Activated naive CD4-positive, alpha-beta T cell treated with anti-CD3 and anti-CD28 coated beads, Interleukin-2, amount 50 U/mL, for 24 hours (primary cell): ENCODE data around the gene CYP26A1.
"Not testable (repeated sequence)": the region's sequence is repeated elsewhere in the genome, so short reads cannot be mapped to it uniquely, and the experiment has no call there.

Source experiments
- H3K27ac Mint-ChIP-seq: one replicate; pipeline ENCODE4 v1.8.0; 2021; ENCODE audit warnings: mild to moderate bottlenecking, mixed read lengths
- H3K27me3 Mint-ChIP-seq: one replicate; pipeline ENCODE4 v1.8.0; 2021; ENCODE audit warnings: mixed read lengths
- H3K36me3 Mint-ChIP-seq: one replicate; pipeline ENCODE4 v1.8.0; 2021; ENCODE audit warnings: mixed read lengths
- H3K4me1 Mint-ChIP-seq: one replicate; pipeline ENCODE4 v1.8.0; 2021; ENCODE audit warnings: mixed read lengths
- H3K4me3 Mint-ChIP-seq: one replicate; pipeline ENCODE4 v1.8.0; 2021; ENCODE audit warnings: mild to moderate bottlenecking, mixed read lengths
- H3K9me3 Mint-ChIP-seq: one replicate; pipeline ENCODE4 v1.8.0; 2021; ENCODE audit warnings: mixed read lengths

CYP26A1 gene

DNA sequence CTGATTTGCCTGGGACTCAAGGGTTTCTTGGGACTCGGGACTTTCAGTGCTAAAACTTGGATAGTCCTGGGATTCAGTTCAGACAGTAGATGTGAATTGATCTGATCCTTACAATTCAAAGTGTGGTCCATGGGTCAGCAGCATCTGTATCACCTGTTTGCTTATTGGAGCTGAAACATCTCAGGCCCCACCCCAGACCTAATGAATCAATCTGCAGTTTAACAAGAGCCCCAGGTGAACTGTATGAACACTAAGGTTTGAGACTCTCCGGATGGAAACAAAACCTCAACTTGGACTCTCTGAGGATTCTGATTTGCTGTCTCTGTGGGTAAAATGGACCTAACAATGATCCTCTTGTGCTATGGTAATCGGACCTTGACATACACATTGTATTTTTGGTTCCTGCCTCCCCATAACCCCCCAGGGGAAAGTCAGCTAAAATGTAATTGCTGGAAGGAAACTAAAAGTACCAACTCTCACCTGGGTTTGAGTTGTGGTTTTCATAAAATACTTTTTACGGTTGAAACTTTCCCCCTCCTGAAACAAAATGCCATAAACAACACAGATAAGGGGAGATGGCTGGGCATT, 11.7 kb downstream of the CYP26A1 start:
- H3K36me3 Mint-ChIP-seq, result no peaks in the 10 kb centered on the region
- peaks cover 5% of the 10 kb centered on the region for H3K27me3 Mint-ChIP-seq
- H3K27ac Mint-ChIP-seq, result no peak overlapping the region
- H3K4me1 Mint-ChIP-seq, result no peaks in the 10 kb centered on the region
- no peak overlapping the region for H3K4me3 Mint-ChIP-seq
- no peaks in the 10 kb centered on the region for H3K9me3 Mint-ChIP-seq

DNA sequence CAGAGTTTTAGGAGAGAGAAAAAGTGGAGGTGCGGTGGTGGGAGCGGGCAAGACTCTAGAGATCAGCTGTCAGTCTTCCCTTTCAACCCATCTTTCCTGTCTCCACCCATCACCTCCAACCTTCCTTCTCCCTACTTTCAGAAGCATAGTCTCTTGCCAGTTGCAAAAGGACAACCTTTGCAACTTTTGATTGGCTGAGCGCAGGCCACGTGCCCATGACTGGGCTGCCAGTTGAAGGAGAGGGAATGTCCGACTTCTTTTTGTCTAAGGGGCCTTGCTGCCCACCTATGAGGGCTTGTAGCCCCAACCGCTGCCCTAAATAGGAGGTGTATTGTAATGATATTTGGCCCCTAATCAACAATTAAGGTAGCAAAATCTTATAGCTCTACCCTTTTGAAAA, 12.6 kb downstream of the CYP26A1 start:
- Mint-ChIP-seq H3K9me3 (no peaks in the 10 kb centered on the region), H3K27me3 (peaks cover 3% of the 10 kb centered on the region), H3K4me3 (no peak overlapping the region), H3K36me3 (no peaks in the 10 kb centered on the region), H3K27ac (no peak overlapping the region), H3K4me1 (no peaks in the 10 kb centered on the region)

DNA sequence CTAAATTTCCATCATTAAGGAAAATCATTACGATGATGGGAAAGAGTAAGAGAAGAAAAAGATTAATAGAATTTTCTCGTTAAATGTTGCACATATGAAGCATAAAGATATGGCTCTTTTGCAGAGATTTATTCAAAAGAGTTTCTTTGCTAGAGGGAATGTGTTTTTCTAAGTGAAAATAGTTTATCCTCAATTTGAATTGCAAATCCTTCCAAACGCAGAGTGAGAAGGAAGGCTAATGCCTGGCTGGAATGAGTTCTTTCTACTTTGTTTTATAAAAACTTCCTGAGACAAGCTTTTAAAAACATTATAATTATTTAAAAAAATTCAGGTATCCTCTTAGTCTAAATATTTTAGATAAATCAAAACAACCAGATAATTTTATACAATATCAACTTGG, 14.2 kb downstream of the CYP26A1 start:
- Mint-ChIP-seq H3K27me3 (no peaks in the 10 kb centered on the region), H3K36me3 (no peaks in the 10 kb centered on the region), H3K9me3 (no peaks in the 10 kb centered on the region), H3K4me3 (no peak overlapping the region), H3K27ac (no peak overlapping the region), H3K4me1 (no peaks in the 10 kb centered on the region)

DNA sequence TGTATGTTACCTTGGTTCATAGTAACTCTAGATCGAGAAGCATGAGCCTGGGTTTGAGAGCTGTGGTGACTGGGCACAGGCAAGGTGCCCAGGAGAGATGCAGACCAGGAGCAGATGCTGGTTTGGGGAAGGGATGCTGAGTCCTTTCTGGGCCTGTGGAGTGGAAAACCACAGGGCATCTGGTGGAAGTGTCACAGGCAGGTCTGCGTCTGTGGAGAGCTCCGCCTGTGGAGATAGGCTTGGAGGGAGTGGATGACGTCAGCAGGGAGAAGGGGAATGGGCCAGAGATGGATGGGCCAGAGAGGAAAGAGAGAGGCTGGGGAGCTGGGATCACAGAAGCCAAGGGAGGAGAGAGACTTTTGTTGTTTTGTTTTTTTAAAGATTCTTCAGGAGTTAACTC, 14.8 kb downstream of the CYP26A1 start:
- Mint-ChIP-seq H3K4me1 (no peaks in the 10 kb centered on the region), H3K27me3 (no peaks in the 10 kb centered on the region), H3K9me3 (no peaks in the 10 kb centered on the region), H3K27ac (no peak overlapping the region), H3K4me3 (no peak overlapping the region), H3K36me3 (no peaks in the 10 kb centered on the region)

DNA sequence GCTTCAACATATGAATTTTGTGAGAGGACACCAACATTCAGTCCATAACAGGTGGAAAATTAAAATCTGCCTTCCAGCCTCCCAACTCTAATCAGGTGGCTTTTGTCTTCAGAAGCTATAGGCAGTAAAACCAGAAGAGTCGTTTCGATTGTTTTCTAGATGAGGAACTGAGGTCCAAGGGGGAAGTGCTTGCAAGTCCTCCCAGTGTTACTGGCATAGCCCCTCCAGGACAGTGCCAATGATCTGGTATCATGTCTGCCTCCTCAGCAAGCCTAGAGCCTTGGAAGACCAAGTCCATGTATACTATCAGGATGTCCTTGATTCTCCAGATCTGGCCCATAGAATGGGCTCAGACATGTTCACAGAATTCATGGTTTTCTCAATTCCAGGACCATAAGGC, 16.9 kb downstream of the CYP26A1 start:
- no peak overlapping the region for H3K4me3 Mint-ChIP-seq
- no peaks in the 10 kb centered on the region for H3K36me3 Mint-ChIP-seq
- no peak overlapping the region for H3K27ac Mint-ChIP-seq
- no peaks in the 10 kb centered on the region for H3K9me3 Mint-ChIP-seq
- no peaks in the 10 kb centered on the region for H3K27me3 Mint-ChIP-seq
- no peaks in the 10 kb centered on the region for H3K4me1 Mint-ChIP-seq

DNA sequence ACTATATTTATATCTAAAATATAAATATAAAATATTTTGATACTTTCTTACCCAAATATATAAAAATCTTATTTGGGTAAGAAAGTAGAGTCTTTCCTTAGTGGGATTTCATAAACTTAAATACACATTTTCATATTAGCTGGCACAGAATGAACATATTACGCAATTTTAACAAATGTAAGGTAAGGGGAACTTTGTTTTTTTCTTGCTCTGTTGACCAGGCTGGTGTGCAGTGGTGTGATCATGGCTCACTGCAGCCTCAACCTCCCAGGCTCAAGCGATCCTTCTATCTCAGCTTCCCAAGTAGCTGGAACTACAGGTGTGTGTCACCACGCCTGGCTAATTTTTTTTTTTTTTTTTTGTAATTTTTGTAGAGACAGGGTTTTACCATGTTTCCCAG, 18.3 kb downstream of the CYP26A1 start:
- Mint-ChIP-seq H3K27ac (no peak overlapping the region), H3K9me3 (no peaks in the 10 kb centered on the region), H3K36me3 (no peaks in the 10 kb centered on the region), H3K4me3 (no peak overlapping the region), H3K27me3 (no peaks in the 10 kb centered on the region), H3K4me1 (no peaks in the 10 kb centered on the region)

DNA sequence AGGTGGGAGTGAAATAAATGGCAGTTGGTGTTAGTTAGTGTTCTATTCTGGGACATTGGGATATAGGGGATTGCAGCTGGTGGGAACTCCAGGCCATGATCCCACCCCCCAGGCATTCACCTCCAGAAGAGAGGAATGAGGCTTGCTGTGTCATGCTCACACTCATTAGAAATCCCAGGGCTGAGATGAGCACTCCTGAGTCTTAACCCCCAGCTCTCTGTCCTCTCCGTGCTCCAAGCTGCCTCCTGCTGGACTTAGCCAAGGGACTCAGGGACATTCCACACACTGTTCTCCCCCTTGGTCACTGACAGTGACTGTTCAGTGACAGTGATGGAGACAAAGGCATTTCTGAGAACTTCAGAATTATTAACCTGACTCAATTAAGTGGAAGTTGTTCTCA, 21.5 kb downstream of the CYP26A1 start:
- Mint-ChIP-seq H3K4me1 (no peaks in the 10 kb centered on the region), H3K27ac (no peak overlapping the region), H3K9me3 (no peaks in the 10 kb centered on the region), H3K27me3 (peaks cover 1% of the 10 kb centered on the region), H3K36me3 (no peaks in the 10 kb centered on the region), H3K4me3 (no peak overlapping the region)

DNA sequence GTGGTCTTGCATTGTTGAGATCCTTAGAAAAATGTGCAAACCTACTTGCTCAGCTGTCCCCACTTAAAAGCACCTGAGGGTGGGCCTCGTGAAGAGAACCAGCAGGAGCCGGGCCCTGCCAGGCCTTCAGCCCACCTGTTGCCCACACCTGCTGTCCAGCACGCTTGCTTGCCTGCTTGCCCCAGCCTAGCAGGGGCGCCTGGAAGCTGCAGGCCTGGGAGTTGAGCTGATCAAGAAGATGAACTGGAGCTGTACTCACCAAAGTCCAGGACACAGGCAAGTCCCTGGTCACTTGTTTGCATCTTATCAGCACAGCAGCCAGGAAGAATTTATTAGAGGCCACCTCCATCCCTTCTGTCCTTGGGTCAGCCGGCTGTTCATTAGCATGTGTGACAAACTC, 23.2 kb downstream of the CYP26A1 start:
- H3K36me3 Mint-ChIP-seq, result no peaks in the 10 kb centered on the region
- no peak overlapping the region for H3K27ac Mint-ChIP-seq
- peaks cover 1% of the 10 kb centered on the region for H3K27me3 Mint-ChIP-seq
- H3K4me3 Mint-ChIP-seq, result no peak overlapping the region
- H3K4me1 Mint-ChIP-seq, result no peaks in the 10 kb centered on the region
- no peaks in the 10 kb centered on the region for H3K9me3 Mint-ChIP-seq

DNA sequence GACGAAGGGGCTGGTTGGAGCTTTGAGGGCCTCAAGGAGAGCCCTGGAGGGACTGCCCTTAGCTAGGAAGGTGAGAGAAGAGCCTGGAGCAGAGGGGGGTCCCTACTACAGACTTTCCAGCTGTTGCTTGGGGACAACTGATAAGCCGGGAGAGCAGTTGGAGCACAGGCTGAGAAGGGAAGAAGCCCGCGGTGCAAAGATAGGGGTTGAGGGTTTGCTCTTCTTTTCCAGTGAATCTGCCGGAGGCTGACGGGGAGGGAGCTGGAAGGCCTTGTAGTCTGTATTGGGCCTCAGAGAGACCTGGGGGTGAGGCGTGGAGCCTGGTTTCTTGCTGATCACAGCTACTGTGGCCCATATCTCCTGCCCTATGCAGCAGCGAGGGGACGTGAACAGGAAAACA, 23.7 kb downstream of the CYP26A1 start:
- Mint-ChIP-seq H3K4me3 (no peak overlapping the region), H3K27ac (no peak overlapping the region), H3K9me3 (no peaks in the 10 kb centered on the region)

DNA sequence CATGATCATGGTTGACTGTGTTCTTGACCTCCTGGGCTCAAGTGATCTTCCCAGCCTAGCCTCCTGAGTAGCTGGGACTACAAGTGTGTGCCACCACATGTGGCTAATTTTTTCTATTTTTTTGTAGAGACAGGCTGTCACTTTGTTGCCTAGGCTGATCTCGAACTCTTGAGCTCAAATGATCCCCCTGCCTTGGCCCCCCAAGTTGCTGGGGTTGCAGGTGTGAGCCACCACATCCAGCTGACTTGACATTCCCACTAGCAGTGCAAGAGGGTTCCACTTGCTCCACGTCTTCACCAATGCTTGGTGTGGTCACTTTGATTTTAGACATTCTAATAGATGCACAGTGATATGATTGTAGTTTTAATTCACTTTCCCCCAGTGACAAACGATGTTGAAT, 25.1 kb downstream of the CYP26A1 start:
- no peak overlapping the region for H3K27ac Mint-ChIP-seq
- peaks cover 6% of the 10 kb centered on the region for H3K9me3 Mint-ChIP-seq
- H3K4me1 Mint-ChIP-seq, result no peaks in the 10 kb centered on the region
- H3K36me3 Mint-ChIP-seq, result peaks cover under 1% of the 10 kb centered on the region
- peaks cover 3% of the 10 kb centered on the region for H3K27me3 Mint-ChIP-seq
- no peak overlapping the region for H3K4me3 Mint-ChIP-seq

More for the DNA sequence above, 23.7 kb downstream of the CYP26A1 start:
- no peaks in the 10 kb centered on the region for H3K36me3 Mint-ChIP-seq
- peaks cover 1% of the 10 kb centered on the region for H3K27me3 Mint-ChIP-seq
- H3K4me1 Mint-ChIP-seq, result no peaks in the 10 kb centered on the region

DNA sequence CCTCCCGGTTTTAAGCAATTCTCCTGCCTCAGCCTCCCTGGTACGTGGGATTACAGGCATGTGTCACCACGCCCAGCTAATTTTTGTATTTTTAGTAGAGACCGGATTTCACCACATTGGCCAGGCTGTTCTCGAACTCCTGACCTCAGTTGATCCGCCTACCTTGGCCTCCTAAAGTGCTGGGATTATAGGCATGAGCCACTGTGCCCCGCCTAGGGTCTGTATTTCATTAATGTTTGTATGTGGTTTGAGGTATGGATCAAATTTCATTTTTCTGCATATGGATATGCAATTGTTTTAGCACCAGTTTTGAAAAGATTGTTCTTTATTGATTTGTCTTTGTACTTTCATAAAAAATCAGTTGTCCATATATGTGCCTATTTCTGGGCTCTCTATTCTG, 26.0 kb downstream of the CYP26A1 start:
- peaks cover 2% of the 10 kb centered on the region for H3K36me3 Mint-ChIP-seq
- peaks cover 11% of the 10 kb centered on the region for H3K9me3 Mint-ChIP-seq
- H3K27me3 Mint-ChIP-seq, result peaks cover 3% of the 10 kb centered on the region
- no peaks in the 10 kb centered on the region for H3K4me1 Mint-ChIP-seq
- no peak overlapping the region for H3K27ac Mint-ChIP-seq
- H3K4me3 Mint-ChIP-seq, result no peak overlapping the region

DNA sequence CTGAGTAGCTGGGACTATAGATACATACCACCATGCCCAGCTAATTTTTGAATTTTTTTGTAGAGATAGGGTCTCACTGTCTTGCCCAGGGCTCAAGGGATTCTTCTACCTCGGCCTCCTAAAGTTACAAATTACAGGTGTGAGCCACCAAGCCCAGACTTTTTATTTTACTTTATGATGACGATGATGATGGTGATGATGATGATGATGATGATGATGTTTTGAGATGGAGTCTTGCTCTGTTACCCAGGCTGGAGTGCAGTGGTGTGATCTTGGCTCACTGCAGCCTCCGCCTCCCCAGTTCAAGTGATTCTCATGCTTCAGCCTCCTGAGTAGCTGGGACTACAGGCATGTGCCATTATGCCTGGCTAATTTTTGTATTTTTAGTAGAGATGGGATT, 27.5 kb downstream of the CYP26A1 start:
- not testable (repeated sequence) for H3K27me3 Mint-ChIP-seq, H3K36me3 Mint-ChIP-seq, H3K27ac Mint-ChIP-seq

DNA sequence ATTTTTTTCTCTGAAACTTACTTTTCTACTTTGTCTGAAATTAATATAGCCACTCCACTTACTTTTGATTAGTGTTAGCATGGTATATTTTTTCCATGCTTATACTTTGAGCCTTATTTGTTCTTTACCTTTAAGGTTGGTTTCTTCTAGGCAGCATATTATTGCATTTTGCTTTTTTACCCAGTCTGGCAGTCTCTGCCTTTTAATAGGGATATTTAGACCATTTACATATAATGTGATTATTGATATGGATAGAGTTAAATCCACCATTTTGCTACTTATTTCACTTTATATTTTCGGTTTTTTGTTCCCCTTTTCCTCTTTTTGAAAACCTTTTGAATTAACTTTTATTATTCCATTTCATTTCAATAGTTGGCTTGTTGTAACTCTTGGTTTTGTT, 30.3 kb downstream of the CYP26A1 start:
- Mint-ChIP-seq H3K27me3 (peaks cover 1% of the 10 kb centered on the region), H3K27ac (no peak overlapping the region), H3K4me1 (no peaks in the 10 kb centered on the region), H3K4me3 (no peak overlapping the region), H3K9me3 (peaks cover 11% of the 10 kb centered on the region), H3K36me3 (peaks cover 2% of the 10 kb centered on the region)

More for the DNA sequence above, 27.5 kb downstream of the CYP26A1 start:
- peaks cover 11% of the 10 kb centered on the region for H3K9me3 Mint-ChIP-seq
- H3K4me3 Mint-ChIP-seq, H3K4me1 Mint-ChIP-seq: not testable (repeated sequence)

DNA sequence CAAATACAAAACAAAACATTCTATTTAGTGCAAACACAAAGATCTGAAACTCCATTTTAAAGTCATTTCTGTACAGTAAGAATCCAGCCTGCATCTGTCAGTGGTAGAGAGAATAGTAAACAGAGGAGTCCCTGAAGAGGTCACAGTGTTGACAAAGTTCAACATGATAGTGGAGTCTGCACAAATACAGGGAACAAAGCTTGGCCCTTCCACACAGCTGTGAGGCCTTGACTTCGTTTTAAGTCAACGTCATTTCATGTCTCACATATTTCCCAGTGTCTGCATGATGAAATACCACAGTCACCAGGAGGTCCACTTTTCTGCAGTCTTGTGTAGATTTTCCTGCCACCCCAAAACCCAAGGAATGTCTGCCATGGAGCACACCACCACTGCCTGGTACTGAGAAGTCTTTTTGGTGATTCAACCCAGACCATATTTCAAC, 33.0 kb downstream of the CYP26A1 start:
- H3K36me3 Mint-ChIP-seq, result peaks cover 2% of the 10 kb centered on the region
- no peak overlapping the region for H3K27ac Mint-ChIP-seq
- peaks cover 1% of the 10 kb centered on the region for H3K27me3 Mint-ChIP-seq
- H3K4me1 Mint-ChIP-seq, result no peaks in the 10 kb centered on the region
- H3K9me3 Mint-ChIP-seq, result peaks cover 11% of the 10 kb centered on the region
- H3K4me3 Mint-ChIP-seq, result no peak overlapping the region

DNA sequence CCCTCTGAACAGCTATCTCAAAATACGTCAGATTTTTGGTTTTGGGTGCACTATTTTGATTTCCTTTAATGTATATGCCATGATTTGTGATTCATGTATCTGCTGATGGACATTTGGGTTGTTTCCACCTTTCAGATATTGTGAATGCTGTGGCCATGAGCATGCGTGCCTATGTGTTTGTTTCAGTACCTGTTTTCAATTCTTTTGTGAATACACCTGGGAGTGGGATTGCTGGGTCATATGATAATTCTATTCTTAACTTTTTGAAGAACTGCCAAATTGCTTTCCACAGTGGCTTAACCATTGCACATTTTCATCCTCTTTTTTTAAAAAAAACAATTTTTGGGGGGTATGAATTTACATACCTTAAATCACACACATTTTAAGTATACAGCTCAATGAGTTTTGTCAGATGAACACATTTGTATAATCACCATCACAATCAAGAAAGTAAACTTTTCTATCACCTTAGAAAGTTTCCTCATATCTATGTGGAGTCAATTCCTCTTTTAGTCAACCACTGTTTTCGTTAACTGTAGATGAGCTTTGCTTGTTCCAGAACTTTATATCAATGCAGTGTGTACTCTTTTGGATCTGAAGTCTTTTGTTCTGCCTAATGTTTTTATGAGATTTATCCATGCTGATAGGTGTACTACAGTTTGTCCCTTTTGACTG, 36.9 kb downstream of the CYP26A1 start:
- Mint-ChIP-seq H3K27ac (no peak overlapping the region), H3K4me3 (no peak overlapping the region), H3K27me3 (peaks cover 2% of the 10 kb centered on the region), H3K36me3 (no peaks in the 10 kb centered on the region), H3K9me3 (no peaks in the 10 kb centered on the region), H3K4me1 (peaks cover 5% of the 10 kb centered on the region)

DNA sequence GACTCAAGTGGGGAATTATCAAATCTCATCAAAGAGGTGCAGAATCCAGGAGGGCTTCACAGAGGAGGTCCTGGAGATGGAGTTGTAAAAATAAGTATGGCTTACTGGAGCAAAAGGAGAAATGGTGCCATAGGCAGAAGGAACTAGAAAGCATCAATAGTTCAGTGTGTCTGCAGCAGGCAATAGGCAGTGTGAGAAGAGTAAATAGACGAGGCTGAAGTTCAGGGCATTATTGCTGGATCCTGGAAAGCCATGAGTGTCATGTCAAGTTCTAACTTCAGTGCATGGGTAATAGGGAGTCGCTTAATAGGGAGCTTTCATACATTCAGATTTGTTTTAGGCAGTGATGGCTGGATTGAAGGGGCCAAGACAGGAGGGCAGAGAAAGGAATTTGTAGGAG, 39.3 kb downstream of the CYP26A1 start:
- no peaks in the 10 kb centered on the region for H3K9me3 Mint-ChIP-seq
- no peak overlapping the region for H3K27ac Mint-ChIP-seq
- no peaks in the 10 kb centered on the region for H3K36me3 Mint-ChIP-seq
- H3K27me3 Mint-ChIP-seq, result peaks cover 2% of the 10 kb centered on the region
- H3K4me3 Mint-ChIP-seq, result no peak overlapping the region
- peaks cover 14% of the 10 kb centered on the region for H3K4me1 Mint-ChIP-seq
